Measurements from ENCODE around the gene KLHL29.

GRCh38 chr2:23661276-23662050 lies 276.5 kb downstream of the KLHL29 start:
- TF ChIP-seq CHD1 (IDR thresholded peaks at IDR 0.05; ENCODE audit: low read depth, low read length) = no peak
- TF ChIP-seq POLR2A (IDR thresholded peaks at IDR 0.05; ENCODE audit: low read depth, low read length) = no peak
- no peak for TF ChIP-seq HCFC1 (IDR thresholded peaks at IDR 0.05; ENCODE audit: low read length)
- TF ChIP-seq SMC3 (IDR thresholded peaks at IDR 0.05; ENCODE audit: borderline replicate concordance, low read length) = no peak
- TF ChIP-seq GABPA (IDR thresholded peaks at IDR 0.05; ENCODE audit: low read depth) = no peak
- no peak for TF ChIP-seq RFX5 (IDR thresholded peaks at IDR 0.05; ENCODE audit: low read depth, low read length)
- no peak for TF ChIP-seq CHD4 (IDR thresholded peaks at IDR 0.05)
- TF ChIP-seq NRF1 (conservative IDR thresholded peaks at IDR 0.05; ENCODE audit: low read depth, low read length) = no peak
- no peak for TF ChIP-seq EZH2 (IDR thresholded peaks at IDR 0.05; ENCODE audit: borderline replicate concordance, control insufficient read depth, low read depth, low read length)
- TF ChIP-seq ZZZ3 (IDR thresholded peaks at IDR 0.05; ENCODE audit: control insufficient read depth, insufficient read length, low read depth) = no peak
- no peak for TF ChIP-seq FOS (IDR thresholded peaks at IDR 0.05; ENCODE audit: borderline replicate concordance, extremely low read depth, insufficient read length)
- TF ChIP-seq CTCF (IDR thresholded peaks at IDR 0.05 in 2 of 3, conservative IDR thresholded peaks at IDR 0.05 in 1 of 3; ENCODE audit: control insufficient read depth in 2 of 3, extremely low read depth in 1 of 3, insufficient read depth in 1 of 3, low read depth in 3 of 3, low read length in 3 of 3) = no peak
- TF ChIP-seq MEF2A (IDR thresholded peaks at IDR 0.05; ENCODE audit: insufficient read depth, low read depth, low read length) = no peak
